Activated CD4-positive, alpha-beta T cell treated with anti-CD3 and anti-CD28 coated beads, Interleukin-2, amount 50 U/mL, for 4 hours (primary cell): ENCODE data around the gene TMEM221.

Experiments used
- DNase-seq, 2 experiments: peaks; one replicate each; pipeline ENCODE4 v3.0.0-alpha.2; 2020

Gene TMEM221

DNA sequence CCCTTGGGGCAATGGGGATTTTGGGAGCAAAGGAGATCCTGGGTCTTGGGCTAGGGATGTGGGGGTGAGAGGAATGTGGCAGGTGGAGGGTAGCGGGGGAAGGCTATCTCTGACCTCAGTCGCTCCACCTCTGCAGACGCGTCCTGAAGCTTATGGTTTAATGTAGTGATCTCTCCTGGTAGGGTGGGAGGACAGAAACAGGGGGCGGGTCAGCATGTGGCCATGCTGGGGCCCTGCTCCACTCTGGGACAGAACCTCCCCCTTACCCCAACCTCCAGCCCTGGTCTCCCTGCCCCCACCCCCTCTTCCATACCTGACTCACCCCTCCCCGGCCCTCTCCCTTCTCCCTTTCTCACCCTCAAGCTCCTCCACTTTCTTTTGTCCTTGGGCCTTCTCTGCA is 44.5 kb downstream of the TMEM221 start:
- no peak for DNase-seq

DNA sequence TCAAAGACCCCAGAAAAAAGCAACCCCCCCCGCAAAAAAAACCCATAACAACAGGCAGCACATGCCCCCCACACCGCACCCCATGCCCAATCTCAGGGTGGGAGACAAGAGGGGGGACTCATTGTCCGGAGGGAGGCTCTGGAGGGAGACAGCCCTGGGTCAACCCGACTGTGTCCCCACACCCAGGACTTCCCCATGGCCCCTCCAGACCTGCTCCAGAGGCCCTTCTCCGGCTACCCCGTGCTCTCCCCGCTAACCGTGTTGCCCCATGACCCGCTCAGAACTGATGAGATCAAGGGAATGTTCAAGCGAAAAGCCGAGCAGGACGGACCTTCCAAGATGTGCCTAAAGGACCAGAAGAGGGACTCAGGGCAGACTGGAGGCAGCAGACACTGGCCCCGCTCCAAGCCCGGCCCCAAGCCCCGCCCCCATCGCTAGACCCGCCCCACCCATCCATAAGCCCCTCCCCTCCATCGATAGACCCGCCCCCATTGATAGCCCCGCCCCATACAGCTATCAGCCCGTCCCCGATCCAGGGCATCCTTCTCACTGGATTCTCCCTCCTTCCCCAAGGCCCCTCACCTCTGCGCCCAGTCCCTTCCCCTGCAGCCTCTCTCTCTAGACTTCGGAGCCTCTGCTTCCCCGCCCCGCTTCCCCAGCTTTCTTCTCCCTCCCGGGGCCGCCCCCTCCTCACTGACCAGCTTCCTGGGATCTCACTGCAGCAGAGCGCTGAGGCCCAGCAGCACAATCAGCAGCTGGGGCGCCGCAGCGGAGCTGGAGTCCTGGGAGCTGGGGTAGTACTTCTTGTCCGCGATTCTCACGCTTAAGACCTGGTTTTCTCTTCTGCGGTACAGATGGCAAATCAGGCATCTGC is 45.2 kb downstream of the TMEM221 start:
- peak; percentile 38 to 41 for DNase-seq

DNA sequence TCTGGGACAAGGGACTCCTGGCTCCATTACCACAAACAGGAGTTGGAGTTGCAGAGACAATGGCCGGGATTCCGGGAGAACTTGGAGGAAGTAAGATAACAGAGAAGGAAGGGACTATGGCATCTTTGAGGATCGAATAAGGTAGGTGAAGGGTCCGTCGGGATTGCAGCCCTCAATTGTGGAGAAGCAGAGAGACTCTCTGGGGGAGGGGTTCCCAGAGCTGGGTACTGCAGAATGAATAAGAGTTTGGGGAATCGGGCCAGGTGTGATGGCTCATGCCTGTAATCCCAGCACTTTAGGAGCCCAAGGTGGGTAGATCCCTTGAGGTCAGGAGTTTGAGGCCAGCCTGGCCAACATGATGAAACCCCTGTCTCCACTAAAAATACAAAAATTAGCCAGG is 46.8 kb downstream of the TMEM221 start:
- DNase-seq: no peak

DNA sequence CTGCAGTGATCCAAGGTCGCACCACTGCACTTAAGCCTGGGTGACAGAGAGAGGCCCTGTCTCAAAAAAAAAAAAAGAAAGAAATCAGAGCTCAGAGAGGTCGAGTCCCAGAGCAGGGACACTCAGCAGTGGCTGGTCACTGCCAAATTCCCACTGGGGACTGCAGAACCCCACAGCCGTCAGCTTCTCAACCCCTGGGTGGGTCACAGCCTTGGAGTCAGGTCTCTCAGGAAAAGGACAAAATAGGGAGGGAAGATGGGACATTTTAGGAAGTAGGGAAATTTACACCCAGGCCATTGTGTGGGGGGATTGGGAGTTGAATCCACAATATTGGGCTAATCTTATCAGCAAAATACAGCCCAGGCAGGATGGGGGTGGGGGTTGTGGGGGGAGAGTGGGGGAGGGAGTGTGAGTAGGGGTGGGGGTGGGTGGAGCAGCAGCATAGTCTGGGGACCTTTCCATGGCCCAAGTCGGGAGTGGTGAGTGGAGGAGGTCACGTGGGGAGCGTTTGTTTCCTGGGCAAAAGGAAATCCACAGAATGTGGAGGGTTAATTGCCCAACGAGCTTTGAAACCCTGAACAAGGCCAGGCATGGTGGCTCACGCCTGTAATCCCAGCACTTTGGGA is 49.5 kb downstream of the TMEM221 start:
- DNase-seq: no peak

DNA sequence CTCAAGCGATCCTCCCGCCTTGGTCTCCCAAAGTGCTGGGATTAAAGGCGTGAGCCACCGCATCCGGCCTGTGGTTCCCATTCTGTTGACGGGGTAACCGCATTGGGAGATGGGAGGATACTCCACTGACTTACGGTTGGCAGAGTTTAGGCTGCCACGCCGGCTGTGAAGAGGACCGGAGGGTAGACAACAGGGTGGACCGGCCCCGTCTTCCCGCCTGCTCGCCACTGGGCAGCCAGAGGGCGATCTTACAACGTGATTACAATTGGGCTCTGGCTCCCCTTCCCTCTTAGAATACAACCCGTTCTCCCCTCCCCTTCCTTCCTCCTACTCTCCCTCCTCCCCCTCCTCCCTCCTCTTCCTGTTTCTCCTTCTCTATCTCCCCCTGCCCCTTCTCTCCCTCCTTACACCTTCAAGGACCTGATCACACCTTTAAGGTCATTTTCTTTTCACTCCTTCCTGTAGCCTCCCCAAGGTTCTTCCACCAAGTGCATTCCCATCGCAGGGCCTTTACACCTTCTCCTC is 53.5 kb downstream of the TMEM221 start:
- peak; percentile 60 to 62 for DNase-seq

DNA sequence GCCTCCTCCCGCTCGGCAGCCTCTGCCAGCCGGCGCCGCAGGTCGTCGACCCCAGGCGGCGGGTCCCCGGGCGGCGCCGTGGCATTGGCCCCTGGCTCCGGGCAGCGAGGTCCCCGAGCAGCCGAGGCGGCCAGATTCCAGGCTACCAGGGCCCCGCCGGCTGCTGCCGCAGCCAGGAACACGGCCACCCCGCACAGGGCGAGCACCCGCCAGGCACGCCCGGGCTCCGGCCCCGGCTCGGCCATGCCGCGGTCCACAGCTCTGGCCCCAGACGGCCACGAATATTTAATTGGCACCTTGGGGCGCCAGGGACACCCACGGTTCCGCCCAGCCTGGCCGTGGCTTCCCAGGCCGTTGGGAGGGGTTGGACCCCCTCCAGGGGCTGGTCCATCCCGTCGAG is 54.6 kb downstream of the TMEM221 start, which contains the start of gene CCDC194:
CCDC194 (minus strand) TSS at position 283 of the 400 bp plus-strand sequence; CDS start at position 245, 38 bp downstream.
- no peak for DNase-seq

DNA sequence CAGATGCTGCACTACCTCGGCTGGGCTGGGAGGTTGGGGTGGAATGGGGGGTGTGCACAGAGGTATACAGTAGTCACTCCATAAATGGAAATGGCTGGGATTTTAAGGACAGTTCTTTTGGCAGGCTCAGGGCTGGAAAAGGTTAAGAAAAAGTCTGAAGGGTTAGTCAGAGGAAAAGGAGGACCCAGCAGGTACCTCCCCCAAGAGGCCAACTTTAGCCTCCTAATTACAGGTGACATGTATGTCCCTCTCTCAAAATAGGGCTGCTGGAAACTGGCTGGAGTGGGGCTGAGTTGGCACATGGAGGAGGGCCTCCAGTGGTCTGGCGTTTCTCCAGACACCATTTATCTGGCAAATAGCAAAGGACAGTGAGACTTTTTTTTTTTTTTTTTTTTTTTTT is 55.5 kb downstream of the TMEM221 start:
- DNase-seq: no peak

DNA sequence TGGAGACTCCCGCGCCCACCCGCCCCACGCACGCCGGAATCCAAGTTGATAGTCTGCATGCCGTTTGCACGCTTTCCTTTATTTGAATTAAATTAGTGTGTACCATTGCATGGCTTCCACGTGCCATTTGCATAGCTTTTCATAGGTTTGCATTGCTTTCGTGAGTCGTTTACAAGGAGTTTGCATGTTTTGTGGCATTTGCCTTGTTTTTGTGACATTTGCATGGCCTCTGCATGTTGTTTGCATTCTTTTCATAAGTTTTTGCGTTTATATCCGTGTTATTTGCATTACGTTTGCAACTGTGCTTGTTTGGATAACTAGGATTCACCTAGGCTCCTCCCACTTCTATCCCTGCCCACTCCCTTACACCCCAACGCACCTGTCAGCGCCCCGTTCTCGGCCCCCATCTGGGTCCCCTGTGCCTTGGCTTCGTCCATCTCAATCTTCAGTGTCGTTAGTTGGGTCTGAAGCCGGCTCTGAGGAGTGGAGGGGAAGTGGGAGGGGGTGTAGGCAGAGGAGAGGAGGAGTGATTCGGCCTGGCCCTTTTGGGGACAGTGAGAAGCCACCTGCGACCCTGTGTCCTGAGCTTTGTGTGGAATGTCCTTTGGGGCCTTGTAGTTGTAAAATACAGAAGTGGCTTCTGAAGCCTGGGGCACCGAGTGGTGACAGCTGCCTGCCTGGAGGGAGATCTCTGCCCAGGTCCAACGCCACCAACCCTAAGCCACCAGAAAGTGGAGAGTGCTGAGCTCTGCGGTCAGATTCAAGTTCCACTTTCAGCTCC is 56.9 kb downstream of the TMEM221 start:
- DNase-seq: no peak

DNA sequence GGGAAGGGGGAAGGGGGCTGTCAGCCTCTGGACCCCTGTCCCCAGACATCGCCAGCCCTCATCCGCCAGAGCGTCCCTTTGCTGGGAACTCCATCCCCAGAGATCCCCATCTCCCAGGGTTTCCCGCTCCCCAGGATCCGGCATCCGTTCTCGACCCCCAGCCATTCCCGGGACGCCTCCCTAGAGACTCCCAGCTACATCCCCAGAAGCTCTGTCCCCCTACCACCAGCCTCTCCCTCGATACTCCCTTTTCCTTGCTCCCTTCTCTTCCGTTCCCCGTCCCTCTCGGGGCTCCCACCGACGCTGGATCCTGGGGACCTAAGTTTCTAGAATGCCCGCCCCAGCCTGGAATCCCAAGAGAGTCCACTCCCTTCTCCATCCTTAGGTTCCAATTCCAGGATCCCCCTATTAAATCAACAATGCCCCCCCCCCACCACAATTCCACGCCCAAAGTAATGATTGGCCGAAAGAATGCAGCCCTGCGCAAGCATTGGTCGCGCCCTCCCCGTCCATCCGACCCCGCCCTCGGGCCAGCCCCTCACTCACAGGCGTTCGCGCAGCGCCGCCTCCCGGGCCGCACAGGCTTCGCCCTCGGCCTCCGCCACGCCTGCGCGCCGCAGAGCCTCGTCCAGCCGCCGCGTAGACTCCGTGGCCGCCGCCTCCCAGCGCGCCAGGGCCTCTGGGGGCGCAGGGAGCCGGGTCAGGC is 57.6 kb downstream of the TMEM221 start:
- DNase-seq: peak; percentile 86

DNA sequence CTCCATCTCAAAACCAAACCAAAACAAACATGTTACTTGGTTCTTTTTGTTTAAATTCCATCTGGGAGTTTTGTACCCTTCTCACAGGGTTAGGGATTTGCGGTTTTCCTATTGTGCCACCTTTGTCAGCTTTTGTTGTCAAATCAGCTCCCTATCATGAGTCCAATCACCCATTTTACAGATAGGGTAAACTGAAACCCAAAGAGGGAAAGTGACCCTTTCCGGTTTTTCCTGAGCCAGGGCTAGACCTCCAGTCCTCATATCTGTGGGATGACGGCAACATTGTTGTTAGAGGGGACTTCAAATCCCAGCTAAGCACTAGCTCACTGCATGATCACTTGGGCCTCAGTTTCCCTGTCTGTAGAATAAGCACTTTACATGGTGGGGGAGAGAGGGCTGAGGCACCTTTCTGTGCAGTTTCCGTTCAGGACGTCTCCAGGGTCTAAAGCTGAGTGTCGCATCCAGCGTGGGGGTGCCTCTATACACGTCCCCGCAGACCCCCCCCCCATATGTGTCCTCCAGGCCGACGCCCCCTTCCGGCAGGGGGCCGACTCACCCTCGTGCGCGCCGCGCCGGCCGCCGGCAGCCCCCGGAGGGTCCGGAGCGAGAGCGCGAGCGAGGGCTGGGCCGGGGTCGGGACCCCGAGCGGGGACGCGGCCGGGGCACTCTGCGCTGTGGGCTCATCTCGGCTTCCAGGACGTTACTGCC is 58.4 kb downstream of the TMEM221 start:
- DNase-seq: no peak

DNA sequence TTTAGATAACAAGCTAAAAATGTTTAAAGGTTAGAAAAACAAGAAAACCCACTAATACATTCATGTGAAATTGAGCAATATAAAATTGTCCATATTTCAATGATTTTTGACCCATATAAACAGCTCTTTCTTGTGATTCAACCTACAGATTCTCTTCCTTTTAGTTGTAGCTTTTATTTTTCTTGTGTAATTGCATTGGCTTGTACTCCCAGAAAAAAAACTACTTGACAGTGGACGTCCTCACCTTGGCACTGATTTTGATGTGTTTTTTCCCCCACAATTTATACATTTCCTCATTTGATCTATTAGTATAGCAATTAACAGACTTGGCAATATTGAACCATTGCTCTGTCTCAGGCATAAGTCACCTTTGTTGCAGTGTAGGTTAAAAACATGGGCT is 59.2 kb downstream of the TMEM221 start:
- DNase-seq: no peak

DNA sequence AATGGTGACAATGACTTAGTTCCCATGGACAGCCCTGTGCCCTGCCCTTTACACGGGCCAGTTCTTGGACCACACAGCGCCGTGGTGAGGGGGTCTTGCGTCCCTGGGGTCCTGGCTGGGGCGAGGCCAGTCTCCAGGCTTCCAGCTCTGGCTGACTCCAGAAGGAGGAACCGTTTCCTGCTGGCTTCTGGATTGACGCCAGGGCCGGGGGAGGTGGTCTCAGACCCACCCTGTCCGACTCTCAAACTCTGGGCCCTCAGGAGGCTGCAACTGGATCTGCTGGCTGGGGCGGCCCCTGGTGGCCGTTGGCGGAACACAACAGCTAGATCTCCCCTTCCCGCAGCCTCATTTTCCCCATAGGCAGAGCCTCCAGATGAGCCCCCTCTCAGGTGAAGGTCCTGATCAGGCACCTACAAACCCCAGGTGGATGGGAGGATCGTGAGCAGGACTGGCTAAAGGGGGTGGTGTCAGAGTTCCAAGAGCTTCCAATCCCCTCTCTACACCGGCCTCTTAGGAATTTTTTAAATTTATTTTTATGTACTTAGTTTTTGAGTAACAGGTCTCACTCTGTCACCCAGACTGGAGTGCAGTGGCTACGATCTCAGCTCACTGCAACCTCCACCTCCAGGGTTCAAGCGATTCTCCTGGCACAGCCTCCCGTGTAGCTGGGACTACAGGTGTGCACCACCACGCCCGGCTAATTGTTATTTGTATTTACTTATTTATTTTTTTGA is 62.4 kb downstream of the TMEM221 start:
- DNase-seq: peak; percentile 53 to 55
